ENCODE results near the gene GRB10.

DNA sequence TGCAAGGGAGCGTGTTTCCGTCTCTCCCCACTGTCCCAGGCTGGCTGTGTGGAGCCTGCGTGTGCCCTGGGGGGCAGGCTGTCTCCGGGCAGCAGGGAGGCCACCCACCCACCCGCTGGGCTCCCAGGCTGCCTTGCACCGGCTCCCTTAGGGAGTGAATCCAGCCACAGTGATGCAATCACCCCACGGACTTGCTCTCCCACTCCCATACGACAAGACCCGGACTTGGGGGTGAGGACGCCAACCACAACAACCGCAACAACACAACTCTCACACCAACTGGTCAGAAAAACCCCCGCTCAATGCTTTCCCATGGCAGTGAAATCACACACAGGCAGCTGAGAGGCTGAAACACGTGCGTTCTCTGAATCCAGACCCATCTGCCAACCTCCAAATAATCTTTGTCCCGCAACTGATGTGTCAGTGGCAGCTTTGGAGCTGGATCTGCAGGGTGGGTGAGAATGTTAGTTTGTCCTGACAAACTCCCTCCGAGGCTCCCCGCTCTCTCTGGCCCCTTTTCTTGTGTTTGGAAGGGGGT, 154.8 kb downstream of the GRB10 start:
- TF ChIP-seq, protein P1, sequence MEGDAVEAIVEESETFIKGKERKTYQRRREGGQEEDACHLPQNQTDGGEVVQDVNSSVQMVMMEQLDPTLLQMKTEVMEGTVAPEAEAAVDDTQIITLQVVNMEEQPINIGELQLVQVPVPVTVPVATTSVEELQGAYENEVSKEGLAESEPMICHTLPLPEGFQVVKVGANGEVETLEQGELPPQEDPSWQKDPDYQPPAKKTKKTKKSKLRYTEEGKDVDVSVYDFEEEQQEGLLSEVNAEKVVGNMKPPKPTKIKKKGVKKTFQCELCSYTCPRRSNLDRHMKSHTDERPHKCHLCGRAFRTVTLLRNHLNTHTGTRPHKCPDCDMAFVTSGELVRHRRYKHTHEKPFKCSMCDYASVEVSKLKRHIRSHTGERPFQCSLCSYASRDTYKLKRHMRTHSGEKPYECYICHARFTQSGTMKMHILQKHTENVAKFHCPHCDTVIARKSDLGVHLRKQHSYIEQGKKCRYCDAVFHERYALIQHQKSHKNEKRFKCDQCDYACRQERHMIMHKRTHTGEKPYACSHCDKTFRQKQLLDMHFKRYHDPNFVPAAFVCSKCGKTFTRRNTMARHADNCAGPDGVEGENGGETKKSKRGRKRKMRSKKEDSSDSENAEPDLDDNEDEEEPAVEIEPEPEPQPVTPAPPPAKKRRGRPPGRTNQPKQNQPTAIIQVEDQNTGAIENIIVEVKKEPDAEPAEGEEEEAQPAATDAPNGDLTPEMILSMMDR (IDR thresholded peaks at IDR 0.05; ENCODE audit: extremely low read depth in 1 of 2, insufficient read depth in 1 of 2, low read depth in 1 of 2, low read length in 2 of 2) = no peak
- no peak for TF ChIP-seq FOS (IDR thresholded peaks at IDR 0.05; ENCODE audit: borderline replicate concordance, insufficient read depth, low read length)
- TF ChIP-seq, protein P2, sequence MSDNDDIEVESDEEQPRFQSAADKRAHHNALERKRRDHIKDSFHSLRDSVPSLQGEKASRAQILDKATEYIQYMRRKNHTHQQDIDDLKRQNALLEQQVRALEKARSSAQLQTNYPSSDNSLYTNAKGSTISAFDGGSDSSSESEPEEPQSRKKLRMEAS (IDR thresholded peaks at IDR 0.05; ENCODE audit: insufficient read depth, insufficient read length) = no peak
- no peak for TF ChIP-seq EZH2 (IDR thresholded peaks at IDR 0.05; ENCODE audit: borderline replicate concordance, low read depth, low read length, severe bottlenecking)
- TF ChIP-seq POLR2A (IDR thresholded peaks at IDR 0.05; ENCODE audit: low read depth, low read length) = no peak
- no peak for TF ChIP-seq POLR2AphosphoS5 (IDR thresholded peaks at IDR 0.05; ENCODE audit: insufficient read depth, low read depth, low read length)

All from endothelial cell of umbilical vein (primary cell).